Common myeloid progenitor, CD34-positive (primary cell): ENCODE data around the gene LRIG3. TPM values are rescaled to one million over a fixed set of nuclear protein-coding genes. Genes with fewer than 3 reads are reported as not detected.

ENCODE experiments used
- CTCF ChIA-PET: fragments of 350-600 bp; sonication (Branson Sonifier 250); formaldehyde crosslinking; loops from one replicate; lab custom pipeline; 2021; ENCODE audit warnings: antibody characterized with exemption; lab: Charles Lee
- POLR2A ChIA-PET: fragments of 350-600 bp; sonication (Branson Sonifier 250); formaldehyde crosslinking; loops from one replicate; lab custom pipeline; 2021; ENCODE audit warnings: antibody characterized with exemption; lab: Charles Lee
- DNase-seq, 3 donors: peaks; one replicate each; pipeline versions ENCODE4 v3.0.0 to v3.0.0-alpha.2; 2013
- H3K27ac ChIP-seq, 2 experiments: 1 replicate in 1 of 2; 2 replicates in 1 of 2; pipeline ENCODE4 v1.7.0; 2013; ENCODE audit warnings: inconsistent platforms in 2 of 2, low read length in 2 of 2, mild to moderate bottlenecking in 2 of 2, low read depth in 1 of 2, moderate library complexity in 1 of 2; ENCODE audit not compliant: severe bottlenecking in 2 of 2, insufficient read depth in 1 of 2, poor library complexity in 1 of 2
- H3K27me3 ChIP-seq, 5 experiments: replicated peaks in 2 of 5; 1 replicate in 3 of 5; 2 replicates in 2 of 5; pipeline versions ENCODE4 v1.6.1 to v1.7.0; 2013; ENCODE audit warnings: low read length in 4 of 5, mild to moderate bottlenecking in 2 of 5, moderate library complexity in 2 of 5, inconsistent platforms in 1 of 5; ENCODE audit not compliant: insufficient read depth in 5 of 5, control insufficient read depth in 4 of 5
- H3K36me3 ChIP-seq, 4 experiments: 1 replicate in 2 of 4; 2 replicates in 2 of 4; pipeline versions ENCODE4 v1.6.1 to v1.7.0; 2013; ENCODE audit warnings: low read length in 3 of 4, control low read depth in 1 of 4, mild to moderate bottlenecking in 1 of 4; ENCODE audit not compliant: control insufficient read depth in 4 of 4, insufficient read depth in 4 of 4
- H3K4me1 ChIP-seq, 4 experiments: 1 replicate in 3 of 4; 2 replicates in 1 of 4; pipeline versions ENCODE4 v1.6.1 to v1.7.1; 2013; ENCODE audit warnings: low read length in 3 of 4, mild to moderate bottlenecking in 3 of 4, control low read depth in 1 of 4, inconsistent platforms in 1 of 4, moderate library complexity in 1 of 4; ENCODE audit not compliant: control insufficient read depth in 4 of 4, insufficient read depth in 4 of 4; ENCODE audit errors: control extremely low read depth in 1 of 4
- H3K4me3 ChIP-seq, 7 experiments: 1 replicate in 4 of 7; 2 replicates in 3 of 7; pipeline versions ENCODE4 v1.5.1 to v1.7.0; 2013; ENCODE audit warnings: mild to moderate bottlenecking in 7 of 7, low read length in 6 of 7, moderate library complexity in 6 of 7, inconsistent platforms in 2 of 7, low read depth in 2 of 7, control low read depth in 1 of 7; ENCODE audit not compliant: insufficient read depth in 4 of 7, control insufficient read depth in 1 of 7; ENCODE audit errors: extremely low read depth in 1 of 7
- H3K9me3 ChIP-seq, 5 experiments: 1 replicate in 4 of 5; 2 replicates in 1 of 5; pipeline versions ENCODE4 v1.6.1 to v1.7.1; 2013; ENCODE audit warnings: low read length in 4 of 5, mild to moderate bottlenecking in 2 of 5, inconsistent platforms in 1 of 5, low read depth in 1 of 5, moderate library complexity in 1 of 5; ENCODE audit not compliant: control insufficient read depth in 4 of 5, insufficient read depth in 2 of 5; ENCODE audit errors: control extremely low read depth in 1 of 5
- WGBS: methylation state at CpG from one replicate; pipeline ENCODE4 v1.1.5; 2013; ENCODE audit not compliant: insufficient coverage; 5-methylcytosine and 5-hydroxymethylcytosine counted together
- polyA plus RNA-seq: library from polyadenylated mRNA; unstranded; fragments of 120-200 nt; gene quantifications from one replicate; pipeline ENCODE4 v1.2.1, GENCODE V29; 2013

LRIG3 gene
- not detected for polyA plus RNA-seq

- ChIA-PET CTCF (no interaction called here), POLR2A (no interaction called here)
- H3K4me1 ChIP-seq, result peaks cover 0 to 22% (median 14%) of the 10 kb centered on the region in 4 experiments
- peaks cover 0 to 1% (median 0%) of the 10 kb centered on the region in 5 experiments for H3K9me3 ChIP-seq
- peak within 1 kb of the TSS; percentile 56 to 81 (median 68) for H3K4me3 ChIP-seq
- H3K27me3 ChIP-seq, result peaks cover 7 to 60% (median 19%) of the 10 kb centered on the region in 5 experiments
- no peaks in the 10 kb centered on the region for H3K36me3 ChIP-seq
- 0% methylated on average over 62 of the region's 80 CpGs for WGBS
- no peak within 1 kb of the TSS for H3K27ac ChIP-seq
- DNase-seq, result peak; percentile 60 to 81 (median 73)
Observed at GRCh38 chr12:58920102-58920960, at the start of gene LRIG3. Gene LRIG3 (minus strand): TSS chr12:58920504. CDS start chr12:58920235, 269 bp downstream.

- Histone ChIP-seq H3K9me3 (no peaks in the 10 kb centered on the region), H3K36me3 (no peaks in the 10 kb centered on the region), H3K27me3 (no peaks in the 10 kb centered on the region), H3K4me3 (no peak overlapping the region), H3K27ac (no peak overlapping the region), H3K4me1 (no peaks in the 10 kb centered on the region)
- DNase-seq, result no peak
- POLR2A ChIA-PET, result no interaction called here
- CTCF ChIA-PET, result interaction anchor here (0.6 kb wide), 1 partner anchor 22 kb away, joined by 4 read pairs; no protein-coding TSS in a partner anchor
- 67% methylated on average over 1 of the region's 2 CpGs for WGBS
Observed at GRCh38 chr12:58969237-58969636, 48.9 kb upstream of the LRIG3 start.

- DNase-seq, result no peak
- H3K27me3 ChIP-seq, result no peaks in the 10 kb centered on the region
- no peaks in the 10 kb centered on the region for H3K9me3 ChIP-seq
- no peaks in the 10 kb centered on the region for H3K4me1 ChIP-seq
- POLR2A ChIA-PET, result no interaction called here
- H3K27ac ChIP-seq, result no peak overlapping the region
- CTCF ChIA-PET, result interaction anchor here (1.1 kb wide), 1 partner anchor 35 kb away, joined by 3 read pairs; no protein-coding TSS in a partner anchor
- WGBS, result 100% methylated on average over 1 of the region's 4 CpGs
- H3K36me3 ChIP-seq, result no peaks in the 10 kb centered on the region
- no peak overlapping the region for H3K4me3 ChIP-seq
Observed at GRCh38 chr12:58967561-58967960, 47.3 kb upstream of the LRIG3 start.

GRCh38 chr12:58966939-58967338 lies 46.6 kb upstream of the LRIG3 start:
- no peak overlapping the region for H3K27ac ChIP-seq

GRCh38 chr12:58965568-58965967 lies 45.3 kb upstream of the LRIG3 start:
- H3K4me1 ChIP-seq, result no peaks in the 10 kb centered on the region
- WGBS, result 100% methylated on average over 1 of the region's 3 CpGs
- no peaks in the 10 kb centered on the region for H3K27me3 ChIP-seq
- no peak for DNase-seq
- no peaks in the 10 kb centered on the region for H3K9me3 ChIP-seq
- no peak overlapping the region for H3K4me3 ChIP-seq
- POLR2A ChIA-PET, result no interaction called here
- no peaks in the 10 kb centered on the region for H3K36me3 ChIP-seq
- H3K27ac ChIP-seq, result no peak overlapping the region
- CTCF ChIA-PET, result no interaction called here

More at GRCh38 chr12:58966939-58967338, 46.6 kb upstream of the LRIG3 start:
- WGBS, result 100% methylated on average over 2 of the region's 2 CpGs
- POLR2A ChIA-PET, result no interaction called here
- no peak for DNase-seq
- Histone ChIP-seq H3K4me1 (no peaks in the 10 kb centered on the region), H3K4me3 (no peak overlapping the region), H3K36me3 (no peaks in the 10 kb centered on the region), H3K27me3 (no peaks in the 10 kb centered on the region), H3K9me3 (no peaks in the 10 kb centered on the region)
- CTCF ChIA-PET, result interaction anchor here (1.1 kb wide), 1 partner anchor 35 kb away, joined by 3 read pairs; no protein-coding TSS in a partner anchor

- no peak overlapping the region for H3K4me3 ChIP-seq
- H3K27ac ChIP-seq, result no peak overlapping the region
- H3K27me3 ChIP-seq, result no peaks in the 10 kb centered on the region
- no peaks in the 10 kb centered on the region for H3K9me3 ChIP-seq
- no peaks in the 10 kb centered on the region for H3K4me1 ChIP-seq
- no peaks in the 10 kb centered on the region for H3K36me3 ChIP-seq
- no CpG with 5 or more reads among the region's 1 CpG for WGBS
- ChIA-PET POLR2A (no interaction called here), CTCF (no interaction called here)
- DNase-seq, result no peak
Observed at GRCh38 chr12:58963844-58964243, 43.5 kb upstream of the LRIG3 start.

GRCh38 chr12:58961906-58962305 lies 41.6 kb upstream of the LRIG3 start:
- Histone ChIP-seq H3K9me3 (no peaks in the 10 kb centered on the region), H3K4me1 (no peaks in the 10 kb centered on the region), H3K27ac (no peak overlapping the region), H3K4me3 (no peak overlapping the region), H3K36me3 (no peaks in the 10 kb centered on the region), H3K27me3 (no peaks in the 10 kb centered on the region)
- 71% methylated on average over 3 of the region's 4 CpGs for WGBS
- CTCF ChIA-PET, result no interaction called here
- POLR2A ChIA-PET, result no interaction called here
- no peak for DNase-seq
